Measurements from ENCODE around the gene ANKMY1. TPM values are rescaled to one million over a fixed set of nuclear protein-coding genes. Genes with fewer than 3 reads are reported as not detected.

The ANKMY1 gene
- total and polyA plus RNA-seq, 2 of the 13 experiments (the other 11 are each of a cell fraction or from before 2014, with no cell fraction given): 11.7 to 18.8 TPM

DNA sequence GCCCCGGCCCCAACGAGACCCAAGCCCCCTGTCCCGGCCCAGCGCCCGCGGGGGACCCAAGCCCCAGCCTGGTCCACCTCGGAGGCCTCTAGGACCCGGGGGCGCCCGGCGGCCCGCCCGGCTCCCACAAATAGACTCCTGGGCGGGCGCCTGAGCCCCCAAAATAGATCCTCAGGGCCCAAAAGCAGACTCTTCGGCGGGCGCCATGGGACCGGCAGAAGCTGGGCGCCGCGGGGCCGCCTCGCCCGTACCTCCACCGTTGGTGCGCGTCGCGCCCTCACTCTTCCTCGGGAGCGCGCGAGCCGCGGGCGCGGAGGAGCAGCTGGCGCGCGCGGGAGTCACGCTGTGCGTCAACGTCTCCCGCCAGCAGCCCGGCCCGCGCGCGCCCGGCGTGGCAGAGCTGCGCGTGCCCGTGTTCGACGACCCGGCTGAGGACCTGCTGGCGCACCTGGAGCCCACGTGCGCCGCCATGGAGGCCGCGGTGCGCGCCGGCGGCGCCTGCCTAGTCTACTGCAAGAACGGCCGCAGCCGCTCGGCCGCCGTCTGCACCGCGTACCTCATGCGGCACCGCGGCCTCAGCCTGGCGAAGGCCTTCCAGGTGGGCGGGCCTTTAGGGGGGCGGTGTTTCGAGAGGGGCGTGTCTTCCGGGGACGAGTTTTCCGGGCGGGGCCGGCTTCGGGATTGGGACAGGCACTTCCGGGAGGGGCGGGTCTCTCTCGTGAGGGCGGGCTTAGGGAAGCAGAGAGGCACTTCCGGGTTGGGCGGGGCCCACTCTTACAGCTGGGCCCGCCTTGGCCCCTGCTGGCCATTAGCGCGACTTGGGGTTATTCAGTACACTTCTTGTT lies 2.9 kb upstream of the ANKMY1 start (continued):
- TF ChIP-seq, protein P1, sequence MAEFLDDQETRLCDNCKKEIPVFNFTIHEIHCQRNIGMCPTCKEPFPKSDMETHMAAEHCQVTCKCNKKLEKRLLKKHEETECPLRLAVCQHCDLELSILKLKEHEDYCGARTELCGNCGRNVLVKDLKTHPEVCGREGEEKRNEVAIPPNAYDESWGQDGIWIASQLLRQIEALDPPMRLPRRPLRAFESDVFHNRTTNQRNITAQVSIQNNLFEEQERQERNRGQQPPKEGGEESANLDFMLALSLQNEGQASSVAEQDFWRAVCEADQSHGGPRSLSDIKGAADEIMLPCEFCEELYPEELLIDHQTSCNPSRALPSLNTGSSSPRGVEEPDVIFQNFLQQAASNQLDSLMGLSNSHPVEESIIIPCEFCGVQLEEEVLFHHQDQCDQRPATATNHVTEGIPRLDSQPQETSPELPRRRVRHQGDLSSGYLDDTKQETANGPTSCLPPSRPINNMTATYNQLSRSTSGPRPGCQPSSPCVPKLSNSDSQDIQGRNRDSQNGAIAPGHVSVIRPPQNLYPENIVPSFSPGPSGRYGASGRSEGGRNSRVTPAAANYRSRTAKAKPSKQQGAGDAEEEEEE (CRISPR knock-in tag; IDR thresholded peaks at IDR 0.05; ENCODE audit: borderline replicate concordance): 0 out of 2 replicates have a peak, but pooled peaks have one; percentile 79
- TF ChIP-seq RBFOX2 (IDR thresholded peaks at IDR 0.05; ENCODE audit: low read depth, low read length): peak; percentile 98
- no peak for TF ChIP-seq KDM1A (CRISPR knock-in tag; IDR thresholded peaks at IDR 0.05)
- TF ChIP-seq ZNF44 (CRISPR knock-in tag; IDR thresholded peaks at IDR 0.05): no peak; the same call in 1 of the 2 replicates
- TF ChIP-seq, protein P2, sequence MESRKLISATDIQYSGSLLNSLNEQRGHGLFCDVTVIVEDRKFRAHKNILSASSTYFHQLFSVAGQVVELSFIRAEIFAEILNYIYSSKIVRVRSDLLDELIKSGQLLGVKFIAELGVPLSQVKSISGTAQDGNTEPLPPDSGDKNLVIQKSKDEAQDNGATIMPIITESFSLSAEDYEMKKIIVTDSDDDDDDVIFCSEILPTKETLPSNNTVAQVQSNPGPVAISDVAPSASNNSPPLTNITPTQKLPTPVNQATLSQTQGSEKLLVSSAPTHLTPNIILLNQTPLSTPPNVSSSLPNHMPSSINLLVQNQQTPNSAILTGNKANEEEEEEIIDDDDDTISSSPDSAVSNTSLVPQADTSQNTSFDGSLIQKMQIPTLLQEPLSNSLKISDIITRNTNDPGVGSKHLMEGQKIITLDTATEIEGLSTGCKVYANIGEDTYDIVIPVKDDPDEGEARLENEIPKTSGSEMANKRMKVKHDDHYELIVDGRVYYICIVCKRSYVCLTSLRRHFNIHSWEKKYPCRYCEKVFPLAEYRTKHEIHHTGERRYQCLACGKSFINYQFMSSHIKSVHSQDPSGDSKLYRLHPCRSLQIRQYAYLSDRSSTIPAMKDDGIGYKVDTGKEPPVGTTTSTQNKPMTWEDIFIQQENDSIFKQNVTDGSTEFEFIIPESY (CRISPR knock-in tag; IDR thresholded peaks at IDR 0.05): no peak
- TF ChIP-seq ZFX (CRISPR knock-in tag; IDR thresholded peaks at IDR 0.05; ENCODE audit: low read depth): peak; percentile 96
- TF ChIP-seq ZNF749 (CRISPR knock-in tag; IDR thresholded peaks at IDR 0.05; ENCODE audit: borderline replicate concordance): peak; percentile 40
- TF ChIP-seq ZNF350 (CRISPR knock-in tag; IDR thresholded peaks at IDR 0.05; ENCODE audit: borderline replicate concordance, low read depth): no peak; the same call in 1 of the 2 replicates
- TF ChIP-seq ZNF775 (CRISPR knock-in tag; IDR thresholded peaks at IDR 0.05; ENCODE audit: borderline replicate concordance): no peak
- peak; percentile 53; the same call in 1 of the 2 replicates for TF ChIP-seq JUN (CRISPR knock-in tag; IDR thresholded peaks at IDR 0.05)
- TF ChIP-seq HDAC2 (CRISPR knock-in tag; IDR thresholded peaks at IDR 0.05): peak; percentile 30; the same call in 1 of the 2 replicates
- TF ChIP-seq, protein P3, sequence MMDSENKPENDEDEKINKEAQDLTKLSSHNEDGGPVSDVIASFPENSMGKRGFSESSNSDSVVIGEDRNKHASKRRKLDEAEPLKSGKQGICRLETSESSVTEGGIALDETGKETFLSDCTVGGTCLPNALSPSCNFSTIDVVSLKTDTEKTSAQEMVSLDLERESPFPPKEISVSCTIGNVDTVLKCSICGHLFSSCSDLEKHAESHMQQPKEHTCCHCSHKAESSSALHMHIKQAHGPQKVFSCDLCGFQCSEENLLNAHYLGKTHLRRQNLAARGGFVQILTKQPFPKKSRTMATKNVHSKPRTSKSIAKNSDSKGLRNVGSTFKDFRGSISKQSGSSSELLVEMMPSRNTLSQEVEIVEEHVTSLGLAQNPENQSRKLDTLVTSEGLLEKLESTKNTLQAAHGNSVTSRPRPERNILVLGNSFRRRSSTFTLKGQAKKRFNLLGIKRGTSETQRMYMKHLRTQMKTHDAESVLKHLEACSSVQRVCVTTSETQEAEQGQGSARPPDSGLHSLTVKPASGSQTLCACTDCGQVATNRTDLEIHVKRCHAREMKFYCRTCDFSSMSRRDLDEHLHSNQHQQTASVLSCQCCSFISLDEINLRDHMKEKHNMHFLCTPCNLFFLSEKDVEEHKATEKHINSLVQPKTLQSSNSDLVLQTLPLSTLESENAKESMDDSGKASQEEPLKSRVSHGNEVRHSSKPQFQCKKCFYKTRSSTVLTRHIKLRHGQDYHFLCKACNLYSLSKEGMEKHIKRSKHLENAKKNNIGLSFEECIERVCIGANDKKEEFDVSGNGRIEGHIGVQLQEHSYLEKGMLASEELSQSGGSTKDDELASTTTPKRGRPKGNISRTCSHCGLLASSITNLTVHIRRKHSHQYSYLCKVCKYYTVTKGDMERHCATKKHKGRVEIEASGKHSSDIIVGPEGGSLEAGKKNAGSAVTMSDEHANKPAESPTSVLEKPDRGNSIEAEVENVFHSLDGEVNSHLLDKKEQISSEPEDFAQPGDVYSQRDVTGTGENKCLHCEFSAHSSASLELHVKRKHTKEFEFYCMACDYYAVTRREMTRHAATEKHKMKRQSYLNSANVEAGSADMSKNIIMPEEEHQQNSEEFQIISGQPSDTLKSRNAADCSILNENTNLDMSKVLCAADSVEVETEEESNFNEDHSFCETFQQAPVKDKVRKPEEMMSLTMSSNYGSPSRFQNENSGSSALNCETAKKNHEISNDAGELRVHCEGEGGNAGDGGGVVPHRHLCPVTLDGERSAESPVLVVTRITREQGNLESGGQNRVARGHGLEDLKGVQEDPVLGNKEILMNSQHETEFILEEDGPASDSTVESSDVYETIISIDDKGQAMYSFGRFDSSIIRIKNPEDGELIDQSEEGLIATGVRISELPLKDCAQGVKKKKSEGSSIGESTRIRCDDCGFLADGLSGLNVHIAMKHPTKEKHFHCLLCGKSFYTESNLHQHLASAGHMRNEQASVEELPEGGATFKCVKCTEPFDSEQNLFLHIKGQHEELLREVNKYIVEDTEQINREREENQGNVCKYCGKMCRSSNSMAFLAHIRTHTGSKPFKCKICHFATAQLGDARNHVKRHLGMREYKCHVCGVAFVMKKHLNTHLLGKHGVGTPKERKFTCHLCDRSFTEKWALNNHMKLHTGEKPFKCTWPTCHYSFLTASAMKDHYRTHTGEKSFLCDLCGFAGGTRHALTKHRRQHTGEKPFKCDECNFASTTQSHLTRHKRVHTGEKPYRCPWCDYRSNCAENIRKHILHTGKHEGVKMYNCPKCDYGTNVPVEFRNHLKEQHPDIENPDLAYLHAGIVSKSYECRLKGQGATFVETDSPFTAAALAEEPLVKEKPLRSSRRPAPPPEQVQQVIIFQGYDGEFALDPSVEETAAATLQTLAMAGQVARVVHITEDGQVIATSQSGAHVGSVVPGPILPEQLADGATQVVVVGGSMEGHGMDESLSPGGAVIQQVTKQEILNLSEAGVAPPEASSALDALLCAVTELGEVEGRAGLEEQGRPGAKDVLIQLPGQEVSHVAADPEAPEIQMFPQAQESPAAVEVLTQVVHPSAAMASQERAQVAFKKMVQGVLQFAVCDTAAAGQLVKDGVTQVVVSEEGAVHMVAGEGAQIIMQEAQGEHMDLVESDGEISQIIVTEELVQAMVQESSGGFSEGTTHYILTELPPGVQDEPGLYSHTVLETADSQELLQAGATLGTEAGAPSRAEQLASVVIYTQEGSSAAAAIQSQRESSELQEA (CRISPR knock-in tag; IDR thresholded peaks at IDR 0.05; ENCODE audit: not compliant biosample characterization): peak; percentile 85
- TF ChIP-seq, protein P4, sequence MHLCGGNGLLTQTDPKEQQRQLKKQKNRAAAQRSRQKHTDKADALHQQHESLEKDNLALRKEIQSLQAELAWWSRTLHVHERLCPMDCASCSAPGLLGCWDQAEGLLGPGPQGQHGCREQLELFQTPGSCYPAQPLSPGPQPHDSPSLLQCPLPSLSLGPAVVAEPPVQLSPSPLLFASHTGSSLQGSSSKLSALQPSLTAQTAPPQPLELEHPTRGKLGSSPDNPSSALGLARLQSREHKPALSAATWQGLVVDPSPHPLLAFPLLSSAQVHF (CRISPR knock-in tag; IDR thresholded peaks at IDR 0.05): no peak; the same call in 1 of the 2 replicates
- TF ChIP-seq SOX5 (CRISPR knock-in tag; IDR thresholded peaks at IDR 0.05; ENCODE audit: borderline replicate concordance): peak; percentile 21; the same call in 1 of the 2 replicates

All from HepG2 (cell line).